Endometrium (tissue), 2 donors: ENCODE data around the gene TUBG1.

ENCODE experiments used
- FAIRE-seq: peaks from 2 replicates; lab custom pipeline; 2012; peaks lifted over from hg19 to GRCh38; lab: Jason Lieb, UNC
- donor health status: control.
- donor health status: control.

TUBG1 gene

GRCh38 chr17:42609182-42609813 lies at the start of gene TUBG1, which contains the start of gene RETREG3:
TSS of gene TUBG1 (plus strand) at chr17:42609683. CDS start at chr17:42609738, 55 bp downstream.
TSS of gene RETREG3 (minus strand) at chr17:42609374. CDS start at chr17:42609324, 50 bp downstream.
- peak; percentile 83 for FAIRE-seq

GRCh38 chr17:42560246-42560645 lies 49.2 kb upstream of the TUBG1 start:
- FAIRE-seq, result no peak

- FAIRE-seq, result peak; percentile 76
These were observed 47.5 kb upstream of the TUBG1 start, which contains the start of gene COASY for GRCh38 chr17:42561897-42562387. TSS of gene COASY (plus strand) at chr17:42562148. CDS start at chr17:42562623, 475 bp downstream.

- FAIRE-seq, result no peak
These were observed 46.9 kb upstream of the TUBG1 start for GRCh38 chr17:42562388-42563142.

- no peak for FAIRE-seq
These were observed 46.4 kb upstream of the TUBG1 start for GRCh38 chr17:42563143-42563509.

GRCh38 chr17:42563543-42563942 lies 45.9 kb upstream of the TUBG1 start:
- FAIRE-seq, result no peak

GRCh38 chr17:42563950-42564349 lies 45.5 kb upstream of the TUBG1 start:
- no peak for FAIRE-seq

- no peak for FAIRE-seq
These were observed 44.5 kb upstream of the TUBG1 start for GRCh38 chr17:42564815-42565522.

- FAIRE-seq, result no peak
These were observed 43.8 kb upstream of the TUBG1 start for GRCh38 chr17:42565523-42566214.

- FAIRE-seq, result no peak
These were observed 43.1 kb upstream of the TUBG1 start for GRCh38 chr17:42566215-42566882.

GRCh38 chr17:42566883-42567573 lies 42.5 kb upstream of the TUBG1 start, which contains the start of gene MLX:
TSS of gene MLX (plus strand) at chr17:42567100. CDS start at chr17:42567125, 25 bp downstream.
- FAIRE-seq, result no peak

GRCh38 chr17:42568341-42569111 lies 41.0 kb upstream of the TUBG1 start:
- FAIRE-seq, result no peak

- no peak for FAIRE-seq
These were observed 37.9 kb upstream of the TUBG1 start for GRCh38 chr17:42571435-42572225.

GRCh38 chr17:42573095-42573494 lies 36.4 kb upstream of the TUBG1 start:
- no peak for FAIRE-seq

- FAIRE-seq, result no peak
These were observed 35.0 kb upstream of the TUBG1 start for GRCh38 chr17:42574463-42574862.

- FAIRE-seq, result no peak
These were observed 32.3 kb upstream of the TUBG1 start for GRCh38 chr17:42577140-42577531.

- FAIRE-seq, result peak; percentile 72
These were observed 31.8 kb upstream of the TUBG1 start, which contains the start of gene PSMC3IP for GRCh38 chr17:42577532-42578281. TSS of gene PSMC3IP (minus strand) at chr17:42577729. CDS start at chr17:42577686, 43 bp downstream.

- no peak for FAIRE-seq
These were observed 31.1 kb upstream of the TUBG1 start for GRCh38 chr17:42578282-42578869.
